H9 (cell line): ENCODE measurements around the gene BCAS4. TPM values are rescaled to one million over a fixed set of nuclear protein-coding genes. Genes with fewer than 3 reads are reported as not detected.

Experiments used
- DNase-seq: peaks from one replicate; pipeline ENCODE4 v3.0.0-alpha.2; 2017
- H2AFZ ChIP-seq: one replicate; pipeline ENCODE4 v1.6.1; 2013; ENCODE audit warnings: mild to moderate bottlenecking, low read length, control low read depth, moderate library complexity
- H2AK5ac ChIP-seq: 2 replicates; pipeline ENCODE4 v1.6.1; 2013; ENCODE audit warnings: low read length, control low read depth, mixed read lengths; ENCODE audit not compliant: insufficient read length
- H2BK120ac ChIP-seq: one replicate; pipeline ENCODE4 v1.6.1; 2013; ENCODE audit warnings: low read depth, mild to moderate bottlenecking, low read length, control low read depth, inconsistent platforms; ENCODE audit not compliant: poor library complexity, severe bottlenecking
- H2BK12ac ChIP-seq: 2 replicates; pipeline ENCODE4 v1.6.1; 2013; ENCODE audit warnings: low read length, control low read depth, mixed read lengths, low read depth; ENCODE audit not compliant: insufficient read length
- H2BK15ac ChIP-seq: 2 replicates; pipeline ENCODE4 v1.6.1; 2013; ENCODE audit warnings: low read depth, low read length, control low read depth
- H2BK20ac ChIP-seq: one replicate; pipeline ENCODE4 v1.6.1; 2013; ENCODE audit warnings: low read depth, mild to moderate bottlenecking, low read length, control low read depth, inconsistent platforms; ENCODE audit not compliant: poor library complexity, severe bottlenecking
- H2BK5ac ChIP-seq: 2 replicates; pipeline ENCODE4 v1.6.1; 2013; ENCODE audit warnings: low read length, control low read depth, mixed read lengths; ENCODE audit not compliant: insufficient read length
- H3K14ac ChIP-seq: 2 replicates; pipeline ENCODE4 v1.6.1; 2013; ENCODE audit warnings: low read length, control low read depth; ENCODE audit not compliant: insufficient read depth
- H3K18ac ChIP-seq: 2 replicates; pipeline ENCODE4 v1.6.1; 2013; ENCODE audit warnings: low read depth, mild to moderate bottlenecking, mixed read lengths, low read length, control low read depth; ENCODE audit not compliant: insufficient read length
- H3K23ac ChIP-seq: 2 replicates; pipeline ENCODE4 v1.6.1; 2013; ENCODE audit warnings: low read length, control low read depth, mixed read lengths, low read depth; ENCODE audit not compliant: insufficient read length
- H3K23me2 ChIP-seq: 2 replicates; pipeline ENCODE4 v1.6.1; 2013; ENCODE audit warnings: low read depth, mild to moderate bottlenecking, mixed read lengths, low read length, control low read depth; ENCODE audit not compliant: insufficient read length, poor library complexity, severe bottlenecking
- H3K27ac ChIP-seq: 2 replicates; pipeline ENCODE4 v1.5.1; 2013; ENCODE audit warnings: low read length, control low read depth, mixed read lengths, low read depth; ENCODE audit not compliant: insufficient read length
- H3K27me3 ChIP-seq: 2 replicates; pipeline ENCODE4 v1.6.1; 2013; ENCODE audit warnings: low read length, control low read depth, inconsistent platforms; ENCODE audit not compliant: insufficient read depth
- H3K4ac ChIP-seq: 2 replicates; pipeline ENCODE4 v1.6.1; 2013; ENCODE audit warnings: low read depth, mild to moderate bottlenecking, control low read depth, inconsistent platforms, low read length, moderate library complexity
- H3K4me1 ChIP-seq: 2 replicates; pipeline ENCODE4 v1.6.1; 2013; ENCODE audit warnings: low read length, control low read depth, inconsistent platforms; ENCODE audit not compliant: insufficient read depth
- H3K4me2 ChIP-seq: 2 replicates; pipeline ENCODE4 v1.6.1; 2013; ENCODE audit warnings: low read length, control low read depth, mixed read lengths; ENCODE audit not compliant: insufficient read length, insufficient read depth
- H3K56ac ChIP-seq: 2 replicates; pipeline ENCODE4 v1.6.1; 2013; ENCODE audit warnings: low read depth, mild to moderate bottlenecking, mixed read lengths, low read length, control low read depth; ENCODE audit not compliant: insufficient read length
- H3K79me1 ChIP-seq: 2 replicates; pipeline ENCODE4 v1.6.1; 2013; ENCODE audit warnings: low read depth, mild to moderate bottlenecking, moderate library complexity, low read length, control low read depth, inconsistent platforms; ENCODE audit not compliant: insufficient read depth, poor library complexity, severe bottlenecking
- H3K79me2 ChIP-seq: 2 replicates; pipeline ENCODE4 v1.6.1; 2013; ENCODE audit warnings: low read length, control low read depth, inconsistent platforms; ENCODE audit not compliant: insufficient read depth
- H3K9ac ChIP-seq: 2 replicates; pipeline ENCODE4 v1.6.1; 2013; ENCODE audit warnings: low read length, control low read depth, mixed read lengths; ENCODE audit not compliant: insufficient read length; ENCODE audit errors: extremely low read depth
- H3K9me3 ChIP-seq: one replicate; pipeline ENCODE4 v1.6.1; 2013; ENCODE audit warnings: low read depth, low read length, inconsistent platforms; ENCODE audit not compliant: control insufficient read depth
- H3T11ph ChIP-seq: one replicate; pipeline ENCODE4 v1.6.1; 2013; ENCODE audit warnings: mild to moderate bottlenecking, low read length, control low read depth, inconsistent platforms
- H4K20me1 ChIP-seq: one replicate; pipeline ENCODE4 v1.6.1; 2013; ENCODE audit not compliant: control insufficient read depth, insufficient read length, insufficient read depth
- H4K5ac ChIP-seq: 2 replicates; pipeline ENCODE4 v1.6.1; 2013; ENCODE audit warnings: low read depth, mild to moderate bottlenecking, mixed read lengths, low read length, control low read depth; ENCODE audit not compliant: insufficient read length
- H4K8ac ChIP-seq: replicated peaks from 2 replicates; pipeline ENCODE4 v1.6.1; 2013; ENCODE audit warnings: low read length, control low read depth, mixed read lengths, low read depth; ENCODE audit not compliant: insufficient read length
- H4K91ac ChIP-seq: 2 replicates; pipeline ENCODE4 v1.6.1; 2013; ENCODE audit warnings: low read depth, mild to moderate bottlenecking, moderate library complexity, mixed read lengths, low read length, control low read depth; ENCODE audit not compliant: insufficient read length
- H3K27ac Mint-ChIP-seq, 3 experiments: 2 replicates in 2 of 3; 3 replicates in 1 of 3; pipeline ENCODE4 v1.8.0; 2020 to 2021; ENCODE audit warnings: mixed read lengths in 3 of 3, mild to moderate bottlenecking in 1 of 3, moderate library complexity in 1 of 3
- H3K27me3 Mint-ChIP-seq: 2 replicates; pipeline ENCODE4 v1.8.0; 2021; ENCODE audit warnings: low read depth, mild to moderate bottlenecking, moderate library complexity, mixed read lengths
- H3K36me3 Mint-ChIP-seq, 3 experiments: 2 replicates in 2 of 3; 3 replicates in 1 of 3; pipeline ENCODE4 v1.8.0; 2020 to 2021; ENCODE audit warnings: low read depth in 3 of 3, mixed read lengths in 3 of 3; ENCODE audit not compliant: insufficient read depth in 1 of 3
- H3K4me1 Mint-ChIP-seq, 2 experiments: 2 replicates each; pipeline ENCODE4 v1.8.0; 2020; ENCODE audit warnings: mixed read lengths in 2 of 2
- H3K4me3 Mint-ChIP-seq, 2 experiments: 2 replicates in 1 of 2; 3 replicates in 1 of 2; pipeline ENCODE4 v1.8.0; 2020 to 2021; ENCODE audit warnings: mild to moderate bottlenecking in 2 of 2, mixed read lengths in 2 of 2, moderate library complexity in 1 of 2
- H3K9me3 Mint-ChIP-seq, 2 experiments: 2 replicates in 1 of 2; 3 replicates in 1 of 2; pipeline ENCODE4 v1.8.0; 2020; ENCODE audit warnings: mild to moderate bottlenecking in 2 of 2, mixed read lengths in 2 of 2, moderate library complexity in 1 of 2
- WGBS: extraction: QIAGEN DNeasy Blood & Tissue Kit; methylation state at CpG from one replicate; pipeline ENCODE4 v1.1.7; 2013; ENCODE audit warnings: missing lambda C conversion rate, low lambda C conversion rate, mixed read lengths; ENCODE audit not compliant: insufficient read length; ENCODE audit errors: extremely low coverage; 5-methylcytosine and 5-hydroxymethylcytosine counted together
- total RNA-seq: library from RNA; stranded (reverse); gene quantifications from 2 replicates; pipeline ENCODE4 v1.2.1, GENCODE V29; 2021
- TF ChIP-seq, protein P1 (sequence below): fragments of 200-600 bp; sonication (generic); conservative IDR thresholded peaks from 3 replicates; pipeline ENCODE4 v1.8.0; 2021; ENCODE audit warnings: antibody characterized with exemption, mild to moderate bottlenecking

BCAS4 gene
- total RNA-seq, 1 experiment from 2014 or later: 16.9 TPM

- H3K4me1 ChIP-seq: peaks cover 5% of the 10 kb centered on the region; the same call in 1 of the 2 replicates
- peaks cover 57 to 74% of the 10 kb centered on the region in 2 experiments for H3K4me1 Mint-ChIP-seq
- H3K27ac Mint-ChIP-seq: peak overlapping the region in 1 of 3 experiments; percentile 67; a peak in 2 of 7 replicates
These were observed 123.5 kb downstream of the BCAS4 start for GRCh38 chr20:50918403-50918802.

More at GRCh38 chr20:50918403-50918802, 123.5 kb downstream of the BCAS4 start:
- H2BK15ac ChIP-seq: no peak overlapping the region
- no peak for DNase-seq
- no CpG with 5 or more reads among the region's 3 CpGs for WGBS
- Mint-ChIP-seq H3K4me3 (no peak overlapping the region), H3K9me3 (no peaks in the 10 kb centered on the region), H3K36me3 (peaks cover 12 to 63% (median 54%) of the 10 kb centered on the region in 3 experiments; a peak in 6 of 7 replicates), H3K27me3 (no peaks in the 10 kb centered on the region)
- no peak overlapping the region for H2BK120ac ChIP-seq
- no peak overlapping the region for H4K8ac ChIP-seq
- H3K27me3 ChIP-seq: no peaks in the 10 kb centered on the region
- H2AFZ ChIP-seq: no peak overlapping the region
- TF ChIP-seq, protein P1, sequence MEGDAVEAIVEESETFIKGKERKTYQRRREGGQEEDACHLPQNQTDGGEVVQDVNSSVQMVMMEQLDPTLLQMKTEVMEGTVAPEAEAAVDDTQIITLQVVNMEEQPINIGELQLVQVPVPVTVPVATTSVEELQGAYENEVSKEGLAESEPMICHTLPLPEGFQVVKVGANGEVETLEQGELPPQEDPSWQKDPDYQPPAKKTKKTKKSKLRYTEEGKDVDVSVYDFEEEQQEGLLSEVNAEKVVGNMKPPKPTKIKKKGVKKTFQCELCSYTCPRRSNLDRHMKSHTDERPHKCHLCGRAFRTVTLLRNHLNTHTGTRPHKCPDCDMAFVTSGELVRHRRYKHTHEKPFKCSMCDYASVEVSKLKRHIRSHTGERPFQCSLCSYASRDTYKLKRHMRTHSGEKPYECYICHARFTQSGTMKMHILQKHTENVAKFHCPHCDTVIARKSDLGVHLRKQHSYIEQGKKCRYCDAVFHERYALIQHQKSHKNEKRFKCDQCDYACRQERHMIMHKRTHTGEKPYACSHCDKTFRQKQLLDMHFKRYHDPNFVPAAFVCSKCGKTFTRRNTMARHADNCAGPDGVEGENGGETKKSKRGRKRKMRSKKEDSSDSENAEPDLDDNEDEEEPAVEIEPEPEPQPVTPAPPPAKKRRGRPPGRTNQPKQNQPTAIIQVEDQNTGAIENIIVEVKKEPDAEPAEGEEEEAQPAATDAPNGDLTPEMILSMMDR: no peak
- no peak overlapping the region for H3K23ac ChIP-seq
- no peak overlapping the region for H4K91ac ChIP-seq
- no peak overlapping the region for H3K4me2 ChIP-seq
- H3K27ac ChIP-seq: no peak overlapping the region
- H3K9me3 ChIP-seq: no peaks in the 10 kb centered on the region
- H2BK20ac ChIP-seq: no peak overlapping the region
- no peak overlapping the region for H2BK12ac ChIP-seq
- no peak overlapping the region for H3K4ac ChIP-seq
- H3K79me1 ChIP-seq: no peaks in the 10 kb centered on the region
- no peak overlapping the region for H3K14ac ChIP-seq
- no peaks in the 10 kb centered on the region for H4K20me1 ChIP-seq
- H3T11ph ChIP-seq: no peak overlapping the region
- H3K9ac ChIP-seq: no peak overlapping the region
- no peak overlapping the region for H3K18ac ChIP-seq
- no peak overlapping the region for H2BK5ac ChIP-seq
- no peak overlapping the region for H2AK5ac ChIP-seq
- H4K5ac ChIP-seq: no peak overlapping the region
- H3K56ac ChIP-seq: no peak overlapping the region
- no peaks in the 10 kb centered on the region for H3K23me2 ChIP-seq
- H3K79me2 ChIP-seq: peaks cover 86% of the 10 kb centered on the region
